ENCODE measurements around the gene KLK8. TPM values are rescaled to one million over a fixed set of nuclear protein-coding genes. Genes with fewer than 3 reads are reported as not detected.

Gene KLK8
- total RNA-seq, 6 donors from 2014 or later, result not detected

GRCh38 chr19:50962245-50962644 lies 39.2 kb downstream of the KLK8 start:
- Histone ChIP-seq H3K4me1 (no peaks in the 10 kb centered on the region), H3K27me3 (no peaks in the 10 kb centered on the region), H3K27ac (no peak overlapping the region), H3K9me3 (no peaks in the 10 kb centered on the region), H3K36me3 (no peaks in the 10 kb centered on the region), H3K4me3 (no peak overlapping the region)
- WGBS, 2 donors, result 89 to 100% methylated on average over 1 of the region's 1 CpG
- ATAC-seq (ENCODE audit: low FRiP score in 2 of 2) (no peak), DNase-seq (no peak)
- no peak for TF ChIP-seq POLR2A (IDR thresholded peaks at IDR 0.05)
- no peak for TF ChIP-seq CTCF (IDR thresholded peaks at IDR 0.05)
- no peak for TF ChIP-seq POLR2AphosphoS5 (IDR thresholded peaks at IDR 0.05)
- TF ChIP-seq EP300 (IDR thresholded peaks at IDR 0.05), result no peak

GRCh38 chr19:50959731-50960500 lies 41.5 kb downstream of the KLK8 start:
- 55 to 60% methylated on average over 8 to 9 of the region's 9 CpGs for WGBS, 2 donors
- Histone ChIP-seq H3K36me3 (no peaks in the 10 kb centered on the region), H3K27ac (no peak overlapping the region), H3K27me3 (no peaks in the 10 kb centered on the region), H3K9me3 (no peaks in the 10 kb centered on the region), H3K4me3 (no peak overlapping the region), H3K4me1 (no peaks in the 10 kb centered on the region)
- DNase-seq (no peak), ATAC-seq (ENCODE audit: low FRiP score in 2 of 2) (no peak)
- TF ChIP-seq POLR2A (IDR thresholded peaks at IDR 0.05) (no peak), EP300 (IDR thresholded peaks at IDR 0.05) (no peak), POLR2AphosphoS5 (IDR thresholded peaks at IDR 0.05) (no peak), CTCF (IDR thresholded peaks at IDR 0.05) (no peak)

GRCh38 chr19:50957587-50957986 lies 43.8 kb downstream of the KLK8 start:
- DNase-seq, result no peak
- Histone ChIP-seq H3K27me3 (no peaks in the 10 kb centered on the region), H3K4me3 (no peak overlapping the region), H3K9me3 (no peaks in the 10 kb centered on the region), H3K36me3 (no peaks in the 10 kb centered on the region), H3K4me1 (no peaks in the 10 kb centered on the region), H3K27ac (no peak overlapping the region)
- no peak for ATAC-seq (ENCODE audit: low FRiP score in 2 of 2)
- no peak for TF ChIP-seq POLR2AphosphoS5 (IDR thresholded peaks at IDR 0.05)
- no peak for TF ChIP-seq POLR2A (IDR thresholded peaks at IDR 0.05)
- no peak for TF ChIP-seq EP300 (IDR thresholded peaks at IDR 0.05)
- TF ChIP-seq CTCF (IDR thresholded peaks at IDR 0.05), result no peak
- 58 to 73% methylated on average over 8 of the region's 8 CpGs for WGBS, 2 donors

GRCh38 chr19:50952910-50953309 lies 48.5 kb downstream of the KLK8 start, which contains the start of gene KLK5:
Gene KLK5, minus strand, starts transcription at chr19:50953038. Its CDS starts 381 bp downstream, at chr19:50952657.
- Histone ChIP-seq H3K4me1 (no peaks in the 10 kb centered on the region), H3K27ac (no peak within 1 kb of the TSS), H3K9me3 (no peaks in the 10 kb centered on the region), H3K27me3 (no peaks in the 10 kb centered on the region), H3K36me3 (no peaks in the 10 kb centered on the region), H3K4me3 (no peak within 1 kb of the TSS)
- TF ChIP-seq POLR2AphosphoS5 (IDR thresholded peaks at IDR 0.05) (no peak), CTCF (IDR thresholded peaks at IDR 0.05) (no peak), EP300 (IDR thresholded peaks at IDR 0.05) (no peak), POLR2A (IDR thresholded peaks at IDR 0.05) (no peak)
- WGBS, 2 donors, result 6 to 11% methylated on average over 2 to 7 of the region's 7 CpGs
- no peak for ATAC-seq (ENCODE audit: low FRiP score in 2 of 2)
- DNase-seq, result no peak

GRCh38 chr19:50949861-50950260 lies 51.5 kb downstream of the KLK8 start:
- Histone ChIP-seq H3K27ac (no peak overlapping the region), H3K36me3 (no peaks in the 10 kb centered on the region), H3K9me3 (no peaks in the 10 kb centered on the region), H3K4me3 (no peak overlapping the region), H3K27me3 (no peaks in the 10 kb centered on the region), H3K4me1 (no peaks in the 10 kb centered on the region)
- DNase-seq (peak in 1 of 2 donors; percentile 72), ATAC-seq (ENCODE audit: low FRiP score in 2 of 2) (no peak)
- TF ChIP-seq CTCF (IDR thresholded peaks at IDR 0.05) (no peak), POLR2AphosphoS5 (IDR thresholded peaks at IDR 0.05) (no peak), POLR2A (IDR thresholded peaks at IDR 0.05) (no peak), EP300 (IDR thresholded peaks at IDR 0.05) (no peak)
- 52 to 67% methylated on average over 6 to 19 of the region's 19 CpGs for WGBS, 2 donors

Measured in upper lobe of left lung (tissue), 6 donors.